Upper lobe of left lung (tissue), 4 donors: ENCODE results near the gene KLK6.

Source experiments
- POLR2AphosphoS5 ChIP-seq, 2 donors: sonication (generic); formaldehyde crosslinking; IDR thresholded peaks; one replicate each; pipeline ENCODE4 v1.5.1; 2017; ENCODE audit warnings: antibody characterized with exemption in 2 of 2
- TF ChIP-seq, protein P1 (sequence below), 6 experiments: fragments of 450-650 bp in 4 of 6; fragments of 200-600 bp in 2 of 6; sonication (generic) in 2 of 6; IDR thresholded peaks; one replicate each; pipeline ENCODE4 v1.5.1; 2016 to 2019; ENCODE audit warnings: antibody characterized with exemption in 6 of 6

- TF ChIP-seq, protein P1, sequence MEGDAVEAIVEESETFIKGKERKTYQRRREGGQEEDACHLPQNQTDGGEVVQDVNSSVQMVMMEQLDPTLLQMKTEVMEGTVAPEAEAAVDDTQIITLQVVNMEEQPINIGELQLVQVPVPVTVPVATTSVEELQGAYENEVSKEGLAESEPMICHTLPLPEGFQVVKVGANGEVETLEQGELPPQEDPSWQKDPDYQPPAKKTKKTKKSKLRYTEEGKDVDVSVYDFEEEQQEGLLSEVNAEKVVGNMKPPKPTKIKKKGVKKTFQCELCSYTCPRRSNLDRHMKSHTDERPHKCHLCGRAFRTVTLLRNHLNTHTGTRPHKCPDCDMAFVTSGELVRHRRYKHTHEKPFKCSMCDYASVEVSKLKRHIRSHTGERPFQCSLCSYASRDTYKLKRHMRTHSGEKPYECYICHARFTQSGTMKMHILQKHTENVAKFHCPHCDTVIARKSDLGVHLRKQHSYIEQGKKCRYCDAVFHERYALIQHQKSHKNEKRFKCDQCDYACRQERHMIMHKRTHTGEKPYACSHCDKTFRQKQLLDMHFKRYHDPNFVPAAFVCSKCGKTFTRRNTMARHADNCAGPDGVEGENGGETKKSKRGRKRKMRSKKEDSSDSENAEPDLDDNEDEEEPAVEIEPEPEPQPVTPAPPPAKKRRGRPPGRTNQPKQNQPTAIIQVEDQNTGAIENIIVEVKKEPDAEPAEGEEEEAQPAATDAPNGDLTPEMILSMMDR (IDR thresholded peaks at IDR 0.05) = no peak
- TF ChIP-seq POLR2AphosphoS5 (IDR thresholded peaks at IDR 0.05) = no peak
These were observed 58.7 kb downstream of the KLK6 start for GRCh38 chr19:50910722-50911121.
